PC-3 (cell line): ENCODE data around the gene PPP1R12A.

Experiments
- EZH2 ChIP-seq: fragments of 300-600 bp; sonication (generic); IDR thresholded peaks from one replicate; pipeline ENCODE4 v1.6.1; 2017; ENCODE audit warnings: antibody characterized with exemption, mild to moderate bottlenecking, low read length; ENCODE audit not compliant: unreplicated experiment
- EZH2phosphoT487 ChIP-seq: fragments of 300-600 bp; sonication (generic); IDR thresholded peaks from 2 replicates; pipeline ENCODE4 v1.6.1; 2018; ENCODE audit warnings: mild to moderate bottlenecking, antibody characterized with exemption, low read length, borderline replicate concordance
- TF ChIP-seq, protein P1 (sequence below): fragments of 300-600 bp; sonication (generic); conservative IDR thresholded peaks from 2 replicates; pipeline ENCODE4 v1.5.1; 2017; ENCODE audit warnings: antibody characterized with exemption, low read depth, mild to moderate bottlenecking, low read length

DNA sequence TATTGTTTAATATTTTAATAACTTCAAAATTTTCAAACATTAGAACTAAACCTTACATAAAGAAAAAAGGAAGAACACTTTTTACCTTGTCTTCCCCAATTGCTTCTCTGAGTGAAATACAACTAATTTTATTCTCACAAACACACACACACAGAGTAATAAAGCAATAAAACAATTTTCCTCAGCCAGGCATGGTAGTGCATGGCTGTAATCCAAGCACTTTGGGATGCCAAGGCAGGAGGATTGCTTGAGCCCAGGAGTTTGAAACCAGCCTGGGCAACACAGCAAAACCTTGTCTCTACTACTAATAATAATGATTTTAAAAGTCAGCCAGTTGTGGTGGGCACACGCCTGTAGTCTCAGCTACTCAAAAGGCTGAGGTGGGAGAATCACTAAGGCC is 13.1 kb downstream of the PPP1R12A start:
- TF ChIP-seq, protein P1, sequence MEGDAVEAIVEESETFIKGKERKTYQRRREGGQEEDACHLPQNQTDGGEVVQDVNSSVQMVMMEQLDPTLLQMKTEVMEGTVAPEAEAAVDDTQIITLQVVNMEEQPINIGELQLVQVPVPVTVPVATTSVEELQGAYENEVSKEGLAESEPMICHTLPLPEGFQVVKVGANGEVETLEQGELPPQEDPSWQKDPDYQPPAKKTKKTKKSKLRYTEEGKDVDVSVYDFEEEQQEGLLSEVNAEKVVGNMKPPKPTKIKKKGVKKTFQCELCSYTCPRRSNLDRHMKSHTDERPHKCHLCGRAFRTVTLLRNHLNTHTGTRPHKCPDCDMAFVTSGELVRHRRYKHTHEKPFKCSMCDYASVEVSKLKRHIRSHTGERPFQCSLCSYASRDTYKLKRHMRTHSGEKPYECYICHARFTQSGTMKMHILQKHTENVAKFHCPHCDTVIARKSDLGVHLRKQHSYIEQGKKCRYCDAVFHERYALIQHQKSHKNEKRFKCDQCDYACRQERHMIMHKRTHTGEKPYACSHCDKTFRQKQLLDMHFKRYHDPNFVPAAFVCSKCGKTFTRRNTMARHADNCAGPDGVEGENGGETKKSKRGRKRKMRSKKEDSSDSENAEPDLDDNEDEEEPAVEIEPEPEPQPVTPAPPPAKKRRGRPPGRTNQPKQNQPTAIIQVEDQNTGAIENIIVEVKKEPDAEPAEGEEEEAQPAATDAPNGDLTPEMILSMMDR = no peak
- TF ChIP-seq EZH2 (no peak), EZH2phosphoT487 (no peak)
